Measurements from ENCODE around the gene UVRAG. TPM values are rescaled to one million over a fixed set of nuclear protein-coding genes. Genes with fewer than 3 reads are reported as not detected.

The UVRAG gene
- total RNA-seq, 1 donor from 2014 or later, result 7.4 TPM

DNA sequence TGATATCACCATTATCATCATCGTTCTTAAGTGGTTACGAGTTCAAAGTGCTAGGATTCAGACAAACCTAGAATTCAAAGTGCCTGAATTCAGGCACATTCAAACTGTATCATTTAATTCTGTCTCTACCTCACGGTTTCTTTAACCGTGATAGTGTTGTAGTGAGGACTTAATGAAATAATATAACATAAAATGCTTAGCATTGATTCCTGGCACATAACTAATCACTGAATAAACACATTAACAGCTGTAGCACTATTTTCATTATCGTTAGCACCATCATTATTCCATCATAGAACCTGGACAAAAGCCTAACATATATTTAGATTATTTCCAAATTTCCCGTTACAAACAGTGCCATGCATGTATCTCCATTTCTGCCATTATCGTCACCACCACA, 289.3 kb downstream of the UVRAG start:
- H3K4me3 ChIP-seq (ENCODE audit: low read depth, low read length), result no peak overlapping the region
- TF ChIP-seq CTCF (conservative IDR thresholded peaks at IDR 0.05; ENCODE audit: low read depth, low read length), result no peak
- no peak for DNase-seq (ENCODE audit: low read depth)

- no peak for DNase-seq (ENCODE audit: low read depth)
- no peak overlapping the region for H3K4me3 ChIP-seq (ENCODE audit: low read depth, low read length)
- no peak for TF ChIP-seq CTCF (conservative IDR thresholded peaks at IDR 0.05; ENCODE audit: low read depth, low read length)
These were observed 290.6 kb downstream of the UVRAG start for GRCh38 chr11:76105637-76106036.

DNA sequence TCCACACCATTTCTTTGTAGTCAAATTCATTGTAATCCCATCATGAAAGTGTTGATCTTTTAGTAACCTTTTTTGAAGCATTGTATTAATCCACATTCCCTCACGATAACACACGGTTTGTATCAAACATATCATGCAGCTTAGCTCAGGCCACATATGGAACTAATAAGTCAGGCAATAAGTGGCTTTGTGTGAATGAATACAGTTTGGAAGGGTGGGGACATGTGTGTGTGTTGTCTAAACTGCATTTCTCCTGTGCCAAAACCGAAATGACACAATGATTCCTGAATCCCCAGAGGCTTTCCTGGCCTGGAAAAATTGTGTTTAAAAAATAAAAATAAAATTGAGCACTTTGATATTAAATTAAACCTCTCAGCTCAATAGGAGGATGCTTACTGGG, 293.0 kb downstream of the UVRAG start:
- DNase-seq (ENCODE audit: low read depth), result no peak
- H3K4me3 ChIP-seq (ENCODE audit: low read depth, low read length), result no peak overlapping the region
- no peak for TF ChIP-seq CTCF (conservative IDR thresholded peaks at IDR 0.05; ENCODE audit: low read depth, low read length)

DNA sequence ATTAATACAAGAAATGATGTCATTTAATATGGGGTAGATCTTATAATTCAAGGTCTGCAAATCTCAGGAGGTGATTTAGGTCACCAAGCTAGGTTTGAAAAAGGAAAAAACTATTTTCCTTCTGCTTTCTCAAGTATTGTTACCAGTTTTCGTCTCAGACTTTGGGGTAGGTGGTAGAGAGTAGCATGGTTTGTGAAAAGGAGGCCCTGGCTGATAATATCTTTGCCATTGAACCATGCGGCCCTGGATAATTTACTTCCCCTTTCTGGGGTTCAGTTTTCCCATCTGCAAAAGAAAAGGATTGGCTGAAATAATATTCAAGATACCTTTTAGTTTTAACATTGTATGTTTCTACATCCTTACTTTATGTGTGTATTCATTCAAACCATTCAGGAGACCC, 299.2 kb downstream of the UVRAG start:
- no peak for DNase-seq (ENCODE audit: low read depth)
- no peak overlapping the region for H3K4me3 ChIP-seq (ENCODE audit: low read depth, low read length)
- no peak for TF ChIP-seq CTCF (conservative IDR thresholded peaks at IDR 0.05; ENCODE audit: low read depth, low read length)

DNA sequence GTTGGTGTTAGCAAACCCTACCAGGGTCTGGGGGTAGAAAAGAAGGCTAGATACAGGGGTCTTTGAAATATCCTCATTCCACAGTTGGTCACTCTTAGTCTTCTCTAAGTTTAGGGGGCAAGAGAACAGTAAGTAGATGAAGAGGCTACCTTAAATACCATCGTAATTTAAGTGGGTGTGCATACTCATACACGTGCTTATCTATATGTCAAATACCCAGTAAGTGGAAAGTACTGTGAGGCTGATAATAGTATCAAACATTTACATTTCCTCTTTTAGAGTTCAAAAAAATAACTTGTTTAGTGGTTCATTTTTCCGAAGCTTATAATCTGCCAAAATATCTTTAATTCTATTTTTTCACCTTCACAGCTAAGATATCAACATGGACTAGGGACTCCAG, 300.5 kb downstream of the UVRAG start:
- H3K4me3 ChIP-seq (ENCODE audit: low read depth, low read length), result no peak overlapping the region
- no peak for DNase-seq (ENCODE audit: low read depth)
- no peak for TF ChIP-seq CTCF (conservative IDR thresholded peaks at IDR 0.05; ENCODE audit: low read depth, low read length)

GRCh38 chr11:76119032-76119431, 304.0 kb downstream of the UVRAG start:
- DNase-seq (ENCODE audit: low read depth), result no peak
- TF ChIP-seq CTCF (conservative IDR thresholded peaks at IDR 0.05; ENCODE audit: low read depth, low read length), result peak; percentile 21

DNA sequence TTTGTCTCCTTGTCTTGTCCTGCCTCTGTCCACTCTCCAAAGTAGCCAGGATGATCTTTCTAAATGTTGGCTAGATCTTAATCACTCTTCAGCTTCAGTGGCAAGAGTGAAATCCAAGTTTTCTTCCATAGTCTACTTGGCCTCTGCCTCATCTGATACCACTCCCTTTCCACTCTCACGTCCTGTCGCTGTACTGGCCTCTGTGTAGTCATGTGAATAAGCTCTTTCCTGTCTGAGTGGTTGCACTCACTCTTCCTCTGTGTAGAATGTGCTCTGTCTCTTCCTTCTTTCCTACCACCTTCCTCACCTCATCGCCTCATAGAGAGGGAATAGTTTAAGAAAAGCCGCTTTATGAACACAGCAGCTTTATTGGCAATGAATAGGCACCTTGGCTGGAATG, 304.8 kb downstream of the UVRAG start:
- TF ChIP-seq CTCF (conservative IDR thresholded peaks at IDR 0.05; ENCODE audit: low read depth, low read length), result no peak
- no peak overlapping the region for H3K4me3 ChIP-seq (ENCODE audit: low read depth, low read length)
- no peak for DNase-seq (ENCODE audit: low read depth)

More at GRCh38 chr11:76119032-76119431, 304.0 kb downstream of the UVRAG start:
- H3K4me3 ChIP-seq (ENCODE audit: low read depth, low read length), result no peak overlapping the region

Data from epithelial cell of proximal tubule (primary cell).